WTC11 (cell line): ENCODE data around the gene ANO4. TPM values are rescaled to one million over a fixed set of nuclear protein-coding genes. Genes with fewer than 3 reads are reported as not detected.

ENCODE experiments used
- ATAC-seq: fragments of 200-7000 bp; cut with Tn5 transposase; 2 replicates; pipeline ENCODE4 v1.10.0; 2021; ENCODE audit warnings: mild to moderate bottlenecking, moderate library complexity
- CTCF ChIA-PET: fragments of 300-600 bp; sonication (Branson Sonifier 250); formaldehyde crosslinking; loops from one replicate; lab custom pipeline; 2021; ENCODE audit warnings: antibody characterized with exemption; lab: Charles Lee
- POLR2A ChIA-PET: fragments of 350-600 bp; sonication (Branson Sonifier 250); formaldehyde crosslinking; loops from one replicate; lab custom pipeline; 2021; ENCODE audit warnings: antibody characterized with exemption; lab: Charles Lee
- DNase-seq: peaks from one replicate; pipeline ENCODE4 v3.0.0; 2021; ENCODE audit warnings: low spot score
- H3K27ac Mint-ChIP-seq: 2 replicates; pipeline ENCODE4 v1.8.0; 2021; ENCODE audit warnings: mixed read lengths
- H3K27me3 Mint-ChIP-seq: 2 replicates; pipeline ENCODE4 v1.8.0; 2021; ENCODE audit warnings: low read depth, mild to moderate bottlenecking, moderate library complexity, mixed read lengths
- H3K36me3 Mint-ChIP-seq: 2 replicates; pipeline ENCODE4 v1.8.0; 2021; ENCODE audit warnings: mixed read lengths
- H3K4me1 Mint-ChIP-seq: 2 replicates; pipeline ENCODE4 v1.8.0; 2022; ENCODE audit warnings: mixed read lengths
- H3K4me3 Mint-ChIP-seq: 2 replicates; pipeline ENCODE4 v1.8.0; 2021; ENCODE audit warnings: mild to moderate bottlenecking, moderate library complexity, mixed read lengths
- H3K9me3 Mint-ChIP-seq: 2 replicates; pipeline ENCODE4 v1.8.0; 2021; ENCODE audit warnings: mixed read lengths
- ATF3 ChIP-seq: sonication (generic); formaldehyde crosslinking; conservative IDR thresholded peaks from 2 replicates; pipeline ENCODE4 v1.8.1; 2022; ENCODE audit warnings: mild to moderate bottlenecking, missing genetic modification reagents
- ELF4 ChIP-seq: sonication (generic); formaldehyde crosslinking; IDR thresholded peaks from 2 replicates; pipeline ENCODE4 v1.8.1; 2022; ENCODE audit warnings: low read depth, mild to moderate bottlenecking, moderate library complexity, missing genetic modification reagents
- FOXP1 ChIP-seq: sonication (generic); formaldehyde crosslinking; IDR thresholded peaks from 2 replicates; pipeline ENCODE4 v1.8.0; 2022; ENCODE audit warnings: missing genetic modification reagents, mild to moderate bottlenecking, moderate library complexity, borderline replicate concordance
- GTF2I ChIP-seq: fragments of 250-450 bp; sonication (Bioruptor Pico); conservative IDR thresholded peaks from 2 replicates; pipeline ENCODE4 v1.4.0; 2021; ENCODE audit warnings: mild to moderate bottlenecking
- IRF2 ChIP-seq: sonication (generic); formaldehyde crosslinking; IDR thresholded peaks from 2 replicates; pipeline ENCODE4 v1.8.0; 2022; ENCODE audit warnings: low read depth, missing genetic modification reagents, borderline replicate concordance
- NFE2L1 ChIP-seq: sonication (generic); formaldehyde crosslinking; IDR thresholded peaks from 2 replicates; pipeline ENCODE4 v1.8.1; 2023; ENCODE audit warnings: missing genetic modification reagents
- NR2C2 ChIP-seq: sonication (generic); formaldehyde crosslinking; IDR thresholded peaks from 2 replicates; pipeline ENCODE4 v1.8.0; 2022; ENCODE audit warnings: mild to moderate bottlenecking, missing genetic modification reagents
- NR3C1 ChIP-seq: sonication (generic); formaldehyde crosslinking; conservative IDR thresholded peaks from 2 replicates; pipeline ENCODE4 v1.8.1; 2023; ENCODE audit warnings: low read depth, mild to moderate bottlenecking, missing genetic modification reagents
- PRRX2 ChIP-seq: fragments of 250-450 bp; sonication (Bioruptor Pico); IDR thresholded peaks from 2 replicates; pipeline ENCODE4 v1.8.0; 2021; ENCODE audit warnings: mild to moderate bottlenecking
- SMAD4 ChIP-seq: sonication (generic); formaldehyde crosslinking; IDR thresholded peaks from 2 replicates; pipeline ENCODE4 v1.8.0; 2022; ENCODE audit warnings: mild to moderate bottlenecking, missing genetic modification reagents
- TEAD1 ChIP-seq: sonication (generic); formaldehyde crosslinking; IDR thresholded peaks from 2 replicates; pipeline ENCODE4 v1.8.0; 2022; ENCODE audit warnings: mild to moderate bottlenecking, missing genetic modification reagents
- USF2 ChIP-seq: sonication (generic); formaldehyde crosslinking; IDR thresholded peaks from 2 replicates; pipeline ENCODE4 v1.8.1; 2023; ENCODE audit warnings: mild to moderate bottlenecking, missing genetic modification reagents, moderate library complexity
- ZNF121 ChIP-seq: sonication (generic); formaldehyde crosslinking; IDR thresholded peaks from 2 replicates; pipeline ENCODE4 v1.8.0; 2023; ENCODE audit warnings: missing genetic modification reagents
- ZNF396 ChIP-seq: fragments of 250-450 bp; sonication (Bioruptor Pico); IDR thresholded peaks from 2 replicates; pipeline ENCODE4 v1.8.0; 2021; ENCODE audit warnings: mild to moderate bottlenecking, moderate library complexity, borderline replicate concordance
- ZNF425 ChIP-seq: fragments of 250-450 bp; sonication (Bioruptor Pico); conservative IDR thresholded peaks from 2 replicates; pipeline ENCODE4 v1.9.0; 2021; ENCODE audit warnings: mild to moderate bottlenecking
- ZSCAN18 ChIP-seq: fragments of 250-450 bp; sonication (Bioruptor Pico); IDR thresholded peaks from 2 replicates; pipeline ENCODE4 v2.1.2; 2022; ENCODE audit warnings: mild to moderate bottlenecking, moderate library complexity
- total RNA-seq: library from RNA; stranded (reverse); gene quantifications from 3 replicates; pipeline ENCODE4 v1.2.3, GENCODE V29; 2021
- TF ChIP-seq, protein P1 (sequence below): sonication (generic); formaldehyde crosslinking; IDR thresholded peaks from 2 replicates; pipeline ENCODE4 v1.8.0; 2023; ENCODE audit warnings: missing genetic modification reagents, mild to moderate bottlenecking, borderline replicate concordance
- TF ChIP-seq, protein P2 (sequence below): sonication (generic); formaldehyde crosslinking; IDR thresholded peaks from 2 replicates; pipeline ENCODE4 v1.8.0; 2023; ENCODE audit warnings: mild to moderate bottlenecking, missing genetic modification reagents
- TF ChIP-seq, protein P3 (sequence below): fragments of 250-450 bp; sonication (Bioruptor Pico); IDR thresholded peaks from 2 replicates; pipeline ENCODE4 v1.9.0; 2021; ENCODE audit warnings: moderate library complexity, mild to moderate bottlenecking, inconsistent platforms, borderline replicate concordance
- TF ChIP-seq, protein P4 (sequence below): sonication (generic); formaldehyde crosslinking; IDR thresholded peaks from 2 replicates; pipeline ENCODE4 v1.8.1; 2023; ENCODE audit warnings: mild to moderate bottlenecking, missing genetic modification reagents
- TF ChIP-seq, protein P5 (sequence below): sonication (generic); formaldehyde crosslinking; IDR thresholded peaks from 2 replicates; pipeline ENCODE4 v1.8.1; 2022; ENCODE audit warnings: mild to moderate bottlenecking, missing genetic modification reagents, moderate library complexity, borderline replicate concordance

ANO4 gene
- total RNA-seq, 1 experiment from 2014 or later: 2.6 TPM

- TF ChIP-seq, protein P1, sequence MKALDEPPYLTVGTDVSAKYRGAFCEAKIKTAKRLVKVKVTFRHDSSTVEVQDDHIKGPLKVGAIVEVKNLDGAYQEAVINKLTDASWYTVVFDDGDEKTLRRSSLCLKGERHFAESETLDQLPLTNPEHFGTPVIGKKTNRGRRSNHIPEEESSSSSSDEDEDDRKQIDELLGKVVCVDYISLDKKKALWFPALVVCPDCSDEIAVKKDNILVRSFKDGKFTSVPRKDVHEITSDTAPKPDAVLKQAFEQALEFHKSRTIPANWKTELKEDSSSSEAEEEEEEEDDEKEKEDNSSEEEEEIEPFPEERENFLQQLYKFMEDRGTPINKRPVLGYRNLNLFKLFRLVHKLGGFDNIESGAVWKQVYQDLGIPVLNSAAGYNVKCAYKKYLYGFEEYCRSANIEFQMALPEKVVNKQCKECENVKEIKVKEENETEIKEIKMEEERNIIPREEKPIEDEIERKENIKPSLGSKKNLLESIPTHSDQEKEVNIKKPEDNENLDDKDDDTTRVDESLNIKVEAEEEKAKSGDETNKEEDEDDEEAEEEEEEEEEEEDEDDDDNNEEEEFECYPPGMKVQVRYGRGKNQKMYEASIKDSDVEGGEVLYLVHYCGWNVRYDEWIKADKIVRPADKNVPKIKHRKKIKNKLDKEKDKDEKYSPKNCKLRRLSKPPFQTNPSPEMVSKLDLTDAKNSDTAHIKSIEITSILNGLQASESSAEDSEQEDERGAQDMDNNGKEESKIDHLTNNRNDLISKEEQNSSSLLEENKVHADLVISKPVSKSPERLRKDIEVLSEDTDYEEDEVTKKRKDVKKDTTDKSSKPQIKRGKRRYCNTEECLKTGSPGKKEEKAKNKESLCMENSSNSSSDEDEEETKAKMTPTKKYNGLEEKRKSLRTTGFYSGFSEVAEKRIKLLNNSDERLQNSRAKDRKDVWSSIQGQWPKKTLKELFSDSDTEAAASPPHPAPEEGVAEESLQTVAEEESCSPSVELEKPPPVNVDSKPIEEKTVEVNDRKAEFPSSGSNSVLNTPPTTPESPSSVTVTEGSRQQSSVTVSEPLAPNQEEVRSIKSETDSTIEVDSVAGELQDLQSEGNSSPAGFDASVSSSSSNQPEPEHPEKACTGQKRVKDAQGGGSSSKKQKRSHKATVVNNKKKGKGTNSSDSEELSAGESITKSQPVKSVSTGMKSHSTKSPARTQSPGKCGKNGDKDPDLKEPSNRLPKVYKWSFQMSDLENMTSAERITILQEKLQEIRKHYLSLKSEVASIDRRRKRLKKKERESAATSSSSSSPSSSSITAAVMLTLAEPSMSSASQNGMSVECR (CRISPR knock-in tag): no peak
- TF ChIP-seq NR2C2 (CRISPR knock-in tag): no peak
- TF ChIP-seq ZNF396 (CRISPR knock-in tag): no peak
- no peak for TF ChIP-seq NR3C1 (CRISPR knock-in tag)
- no peak for TF ChIP-seq SMAD4
- TF ChIP-seq, protein P2, sequence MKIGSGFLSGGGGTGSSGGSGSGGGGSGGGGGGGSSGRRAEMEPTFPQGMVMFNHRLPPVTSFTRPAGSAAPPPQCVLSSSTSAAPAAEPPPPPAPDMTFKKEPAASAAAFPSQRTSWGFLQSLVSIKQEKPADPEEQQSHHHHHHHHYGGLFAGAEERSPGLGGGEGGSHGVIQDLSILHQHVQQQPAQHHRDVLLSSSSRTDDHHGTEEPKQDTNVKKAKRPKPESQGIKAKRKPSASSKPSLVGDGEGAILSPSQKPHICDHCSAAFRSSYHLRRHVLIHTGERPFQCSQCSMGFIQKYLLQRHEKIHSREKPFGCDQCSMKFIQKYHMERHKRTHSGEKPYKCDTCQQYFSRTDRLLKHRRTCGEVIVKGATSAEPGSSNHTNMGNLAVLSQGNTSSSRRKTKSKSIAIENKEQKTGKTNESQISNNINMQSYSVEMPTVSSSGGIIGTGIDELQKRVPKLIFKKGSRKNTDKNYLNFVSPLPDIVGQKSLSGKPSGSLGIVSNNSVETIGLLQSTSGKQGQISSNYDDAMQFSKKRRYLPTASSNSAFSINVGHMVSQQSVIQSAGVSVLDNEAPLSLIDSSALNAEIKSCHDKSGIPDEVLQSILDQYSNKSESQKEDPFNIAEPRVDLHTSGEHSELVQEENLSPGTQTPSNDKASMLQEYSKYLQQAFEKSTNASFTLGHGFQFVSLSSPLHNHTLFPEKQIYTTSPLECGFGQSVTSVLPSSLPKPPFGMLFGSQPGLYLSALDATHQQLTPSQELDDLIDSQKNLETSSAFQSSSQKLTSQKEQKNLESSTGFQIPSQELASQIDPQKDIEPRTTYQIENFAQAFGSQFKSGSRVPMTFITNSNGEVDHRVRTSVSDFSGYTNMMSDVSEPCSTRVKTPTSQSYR (CRISPR knock-in tag): no peak
- TF ChIP-seq ELF4 (CRISPR knock-in tag): no peak
- no peak for TF ChIP-seq TEAD1 (CRISPR knock-in tag)
- TF ChIP-seq ZNF425 (CRISPR knock-in tag): no peak
These were observed 168.8 kb downstream of the ANO4 start (continued) for GRCh38 chr12:100963381-100963780.

GRCh38 chr12:100964028-100964427 is 169.5 kb downstream of the ANO4 start:
- H3K4me1 Mint-ChIP-seq: peaks cover 40% of the 10 kb centered on the region
- H3K27me3 Mint-ChIP-seq: no peaks in the 10 kb centered on the region
- no peaks in the 10 kb centered on the region for H3K36me3 Mint-ChIP-seq
- CTCF ChIA-PET: no interaction called here
- H3K27ac Mint-ChIP-seq: no peak overlapping the region
- 0 out of 2 replicates have a peak, but pooled peaks have one; percentile 14 for ATAC-seq
- no peak overlapping the region for H3K4me3 Mint-ChIP-seq
- peaks cover 6% of the 10 kb centered on the region; the same call in 1 of the 2 replicates for H3K9me3 Mint-ChIP-seq
- POLR2A ChIA-PET: no interaction called here
- DNase-seq: no peak
- TF ChIP-seq ATF3 (CRISPR knock-in tag) (no peak), NFE2L1 (no peak), SMAD4 (no peak), ZSCAN18 (CRISPR knock-in tag) (no peak), PRRX2 (CRISPR knock-in tag) (no peak), USF2 (CRISPR knock-in tag) (no peak), IRF2 (CRISPR knock-in tag) (no peak), ZNF121 (no peak), FOXP1 (CRISPR knock-in tag) (no peak), GTF2I (CRISPR knock-in tag) (no peak)
- TF ChIP-seq, protein P3, sequence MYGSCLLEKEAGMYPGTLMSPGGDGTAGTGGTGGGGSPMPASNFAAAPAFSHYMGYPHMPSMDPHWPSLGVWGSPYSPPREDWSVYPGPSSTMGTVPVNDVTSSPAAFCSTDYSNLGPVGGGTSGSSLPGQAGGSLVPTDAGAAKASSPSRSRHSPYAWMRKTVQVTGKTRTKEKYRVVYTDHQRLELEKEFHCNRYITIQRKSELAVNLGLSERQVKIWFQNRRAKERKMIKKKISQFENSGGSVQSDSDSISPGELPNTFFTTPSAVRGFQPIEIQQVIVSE: no peak
- TF ChIP-seq, protein P4, sequence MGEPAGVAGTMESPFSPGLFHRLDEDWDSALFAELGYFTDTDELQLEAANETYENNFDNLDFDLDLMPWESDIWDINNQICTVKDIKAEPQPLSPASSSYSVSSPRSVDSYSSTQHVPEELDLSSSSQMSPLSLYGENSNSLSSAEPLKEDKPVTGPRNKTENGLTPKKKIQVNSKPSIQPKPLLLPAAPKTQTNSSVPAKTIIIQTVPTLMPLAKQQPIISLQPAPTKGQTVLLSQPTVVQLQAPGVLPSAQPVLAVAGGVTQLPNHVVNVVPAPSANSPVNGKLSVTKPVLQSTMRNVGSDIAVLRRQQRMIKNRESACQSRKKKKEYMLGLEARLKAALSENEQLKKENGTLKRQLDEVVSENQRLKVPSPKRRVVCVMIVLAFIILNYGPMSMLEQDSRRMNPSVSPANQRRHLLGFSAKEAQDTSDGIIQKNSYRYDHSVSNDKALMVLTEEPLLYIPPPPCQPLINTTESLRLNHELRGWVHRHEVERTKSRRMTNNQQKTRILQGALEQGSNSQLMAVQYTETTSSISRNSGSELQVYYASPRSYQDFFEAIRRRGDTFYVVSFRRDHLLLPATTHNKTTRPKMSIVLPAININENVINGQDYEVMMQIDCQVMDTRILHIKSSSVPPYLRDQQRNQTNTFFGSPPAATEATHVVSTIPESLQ (CRISPR knock-in tag): no peak
- TF ChIP-seq, protein P5, sequence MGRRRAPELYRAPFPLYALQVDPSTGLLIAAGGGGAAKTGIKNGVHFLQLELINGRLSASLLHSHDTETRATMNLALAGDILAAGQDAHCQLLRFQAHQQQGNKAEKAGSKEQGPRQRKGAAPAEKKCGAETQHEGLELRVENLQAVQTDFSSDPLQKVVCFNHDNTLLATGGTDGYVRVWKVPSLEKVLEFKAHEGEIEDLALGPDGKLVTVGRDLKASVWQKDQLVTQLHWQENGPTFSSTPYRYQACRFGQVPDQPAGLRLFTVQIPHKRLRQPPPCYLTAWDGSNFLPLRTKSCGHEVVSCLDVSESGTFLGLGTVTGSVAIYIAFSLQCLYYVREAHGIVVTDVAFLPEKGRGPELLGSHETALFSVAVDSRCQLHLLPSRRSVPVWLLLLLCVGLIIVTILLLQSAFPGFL (CRISPR knock-in tag): no peak
